Left ventricle myocardium inferior (tissue), 1 donor: ENCODE data around the gene NEMP2. TPM values are rescaled to one million over a fixed set of nuclear protein-coding genes. Genes with fewer than 3 reads are reported as not detected.

Experiments
- DNase-seq: peaks from one replicate; pipeline ENCODE4 v3.0.0-alpha.2; 2020
- H3K27ac ChIP-seq: fragments of 200-600 bp; replicated peaks from 2 replicates; pipeline ENCODE4 v1.8.0; 2021
- H3K27me3 ChIP-seq: fragments of 200-600 bp; 2 replicates; pipeline ENCODE4 v1.8.0; 2021; ENCODE audit warnings: low read depth
- H3K36me3 ChIP-seq: fragments of 200-600 bp; 2 replicates; pipeline ENCODE4 v1.8.0; 2021
- H3K4me1 ChIP-seq: fragments of 200-600 bp; 2 replicates; pipeline ENCODE4 v1.8.0; 2021
- H3K4me3 ChIP-seq: fragments of 200-600 bp; 2 replicates; pipeline ENCODE4 v1.8.0; 2021; ENCODE audit warnings: mild to moderate bottlenecking, moderate library complexity
- H3K9me3 ChIP-seq: fragments of 200-600 bp; replicated peaks from 2 replicates; pipeline ENCODE4 v1.8.0; 2021
- CTCF ChIP-seq: fragments of 200-600 bp; IDR thresholded peaks from 2 replicates; pipeline ENCODE4 v1.8.0; 2021; ENCODE audit warnings: antibody characterized with exemption, mild to moderate bottlenecking, borderline replicate concordance
- intact Hi-C: fragments of 100-400 bp; cut with micrococcal nuclease; formaldehyde crosslinking; loops from one replicate; pipeline ENCODE4 v1.11.0; 2022
- total RNA-seq: library from RNA; stranded (reverse); fragmentation: NEBNext Ultra II Directional; extraction: Animal tissue kit (Norgen Biotek cat#: 25700); gene quantifications from one replicate; pipeline ENCODE4 v1.2.1, GENCODE V29; 2021
- donor health status: DM: no; HTN: yes; CAD: no; lungs with severe emphysema.

The NEMP2 gene
- total RNA-seq, 1 donor from 2014 or later = 1.5 TPM

GRCh38 chr2:190527214-190527613 lies 7.3 kb downstream of the NEMP2 start:
- Histone ChIP-seq H3K27ac (no peak overlapping the region), H3K36me3 (no peaks in the 10 kb centered on the region), H3K9me3 (no peaks in the 10 kb centered on the region), H3K4me1 (peaks cover 14% of the 10 kb centered on the region), H3K4me3 (no peak overlapping the region), H3K27me3 (no peaks in the 10 kb centered on the region)
- intact Hi-C loops = no loop called here
- no peak for TF ChIP-seq CTCF
- DNase-seq = no peak

- H3K27ac ChIP-seq = no peak overlapping the region
- no peaks in the 10 kb centered on the region for H3K9me3 ChIP-seq
- peaks cover 14% of the 10 kb centered on the region for H3K4me1 ChIP-seq
- no peaks in the 10 kb centered on the region for H3K36me3 ChIP-seq
- intact Hi-C loops = no loop called here
- DNase-seq = no peak
- H3K4me3 ChIP-seq = no peak overlapping the region
- no peak for TF ChIP-seq CTCF
- H3K27me3 ChIP-seq = no peaks in the 10 kb centered on the region
Observed at GRCh38 chr2:190526105-190526750, 8.3 kb downstream of the NEMP2 start.

- H3K27ac ChIP-seq = no peak overlapping the region
- TF ChIP-seq CTCF = no peak
- no peak overlapping the region for H3K4me3 ChIP-seq
- no peak for DNase-seq
- H3K9me3 ChIP-seq = no peaks in the 10 kb centered on the region
- intact Hi-C loops = no loop called here
- no peaks in the 10 kb centered on the region for H3K36me3 ChIP-seq
- no peaks in the 10 kb centered on the region for H3K27me3 ChIP-seq
- H3K4me1 ChIP-seq = peaks cover 4% of the 10 kb centered on the region
Observed at GRCh38 chr2:190524928-190525327, 9.6 kb downstream of the NEMP2 start.

GRCh38 chr2:190519975-190520767 lies 14.4 kb downstream of the NEMP2 start:
- intact Hi-C loops = no loop called here
- DNase-seq = no peak
- Histone ChIP-seq H3K36me3 (no peaks in the 10 kb centered on the region), H3K27ac (no peak overlapping the region), H3K4me1 (no peaks in the 10 kb centered on the region), H3K9me3 (no peaks in the 10 kb centered on the region), H3K27me3 (no peaks in the 10 kb centered on the region), H3K4me3 (no peak overlapping the region)
- TF ChIP-seq CTCF = no peak

GRCh38 chr2:190517468-190517867 lies 17.1 kb downstream of the NEMP2 start:
- no peaks in the 10 kb centered on the region for H3K9me3 ChIP-seq
- no peaks in the 10 kb centered on the region for H3K27me3 ChIP-seq
- no peak for DNase-seq
- no peaks in the 10 kb centered on the region for H3K36me3 ChIP-seq
- intact Hi-C loops = no loop called here
- no peak overlapping the region for H3K27ac ChIP-seq
- TF ChIP-seq CTCF = no peak
- no peaks in the 10 kb centered on the region for H3K4me1 ChIP-seq
- no peak overlapping the region for H3K4me3 ChIP-seq
